GM19193 (cell line): Measurements from ENCODE around the gene RP2.

Experiments
- POLR2A ChIP-seq: IDR thresholded peaks from 4 replicates; pipeline ENCODE4 v1.6.1; 2011; ENCODE audit not compliant: insufficient read depth, insufficient read length; ENCODE audit errors: extremely low read depth

The RP2 gene

DNA sequence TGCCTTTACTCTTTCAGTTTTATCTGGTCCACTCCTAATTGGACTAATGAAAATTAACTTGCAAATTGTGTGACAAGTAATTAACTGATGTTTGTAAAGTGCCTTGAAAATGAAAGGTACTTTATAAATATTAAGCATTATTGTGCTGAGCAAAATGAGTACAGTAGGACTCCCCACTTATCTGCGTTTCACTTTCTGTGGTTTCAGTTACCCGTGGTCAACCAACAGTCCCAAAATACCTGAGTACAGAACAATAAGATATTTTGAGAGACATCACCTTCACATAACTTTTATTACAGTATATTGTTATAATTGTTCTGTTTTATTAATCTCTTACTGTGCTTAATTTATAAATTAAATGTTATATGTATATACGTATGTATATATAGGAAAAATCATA, 48.0 kb downstream of the RP2 start:
- TF ChIP-seq POLR2A: no peak

DNA sequence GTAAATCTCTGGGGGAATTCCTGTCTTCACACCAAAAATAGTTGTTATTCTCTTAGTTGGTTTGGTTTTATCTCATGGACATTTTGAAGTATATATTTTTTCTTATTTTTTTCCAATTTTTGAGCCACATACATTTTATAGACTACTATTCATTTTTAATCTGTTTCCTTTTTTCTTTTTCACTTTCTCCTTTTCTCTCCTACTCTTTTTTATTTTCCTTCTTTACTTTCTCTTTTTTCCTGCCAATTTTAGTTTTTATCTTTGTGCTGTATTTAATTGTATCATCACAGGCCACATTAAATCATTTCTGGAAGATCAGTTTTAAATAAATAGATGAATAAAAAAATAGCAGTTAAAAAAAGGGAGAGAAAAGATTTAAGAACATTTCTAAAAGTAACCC, 61.4 kb downstream of the RP2 start:
- TF ChIP-seq POLR2A: no peak

DNA sequence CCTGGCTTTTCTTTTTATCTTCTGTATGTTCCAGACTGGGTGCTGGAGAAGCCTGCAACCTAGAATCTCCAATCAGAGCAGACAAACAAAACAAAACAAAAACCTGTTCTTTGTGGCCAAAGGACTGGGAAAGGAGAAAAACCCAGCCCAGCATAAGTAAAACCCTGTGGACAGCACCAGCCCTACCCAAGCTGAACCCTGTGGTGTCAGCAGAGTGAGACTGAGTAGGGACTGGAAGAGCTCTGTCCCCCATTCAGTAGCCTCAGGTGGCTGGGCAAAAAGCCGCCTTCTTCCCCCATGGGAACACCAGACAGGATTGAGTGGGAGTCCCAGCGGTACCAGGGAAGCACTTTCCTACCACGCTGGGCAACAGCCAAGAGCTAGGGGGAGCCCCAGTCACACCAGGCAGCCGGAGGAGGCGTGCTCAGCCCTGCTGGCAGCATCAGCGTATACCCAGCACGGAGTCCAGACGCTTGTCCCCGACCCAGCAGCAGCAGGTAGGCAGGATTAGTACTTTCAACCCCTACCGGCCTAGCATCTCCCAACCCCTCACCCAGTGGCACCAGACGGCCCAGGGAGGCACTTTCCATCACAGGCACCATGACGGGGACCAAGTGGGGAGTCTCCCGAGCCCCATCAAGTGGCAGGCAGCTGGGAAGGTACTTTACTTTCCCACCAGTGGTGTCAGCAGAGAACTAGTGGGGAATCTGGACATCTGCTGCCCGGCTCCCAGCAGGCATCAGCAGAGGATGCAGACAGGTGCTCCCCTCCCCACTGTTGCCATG, 66.8 kb downstream of the RP2 start:
- TF ChIP-seq POLR2A: no peak

DNA sequence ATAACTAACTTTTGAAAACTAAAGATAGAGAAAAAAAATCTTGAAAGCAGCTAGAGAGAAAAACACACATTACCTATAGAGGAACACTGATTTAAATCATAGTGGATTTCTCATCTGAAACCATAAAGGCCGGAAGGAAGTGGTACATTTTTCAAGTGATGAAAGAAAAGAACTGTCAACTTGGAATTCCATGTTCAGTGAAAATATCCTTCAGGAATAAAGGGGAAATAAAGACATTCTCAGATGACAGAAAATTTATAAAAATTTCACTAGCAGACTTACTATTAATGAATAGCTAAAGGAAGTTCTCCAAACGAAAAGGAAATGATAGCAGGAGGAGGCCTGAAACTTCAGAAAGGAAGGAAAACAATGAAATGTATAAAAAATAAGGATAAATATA, 67.8 kb downstream of the RP2 start:
- no peak for TF ChIP-seq POLR2A

DNA sequence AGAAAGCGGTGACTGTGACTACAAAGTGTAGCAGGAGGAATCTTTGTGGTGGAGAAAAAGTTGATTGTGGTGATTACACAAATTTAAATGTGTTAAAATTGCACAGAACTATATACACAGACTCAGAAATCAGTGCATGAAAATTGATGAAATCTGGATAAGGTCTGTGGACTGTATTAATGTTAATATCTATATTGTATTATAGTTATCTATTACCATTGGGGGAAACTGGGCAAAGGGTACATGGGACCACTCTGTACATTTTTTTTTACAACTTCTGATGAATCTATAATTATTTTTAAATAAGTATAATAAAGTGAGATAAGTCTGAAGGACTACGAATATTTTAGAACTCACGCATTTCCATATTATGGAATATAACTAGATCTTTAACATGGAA, 73.6 kb downstream of the RP2 start:
- TF ChIP-seq POLR2A: no peak

DNA sequence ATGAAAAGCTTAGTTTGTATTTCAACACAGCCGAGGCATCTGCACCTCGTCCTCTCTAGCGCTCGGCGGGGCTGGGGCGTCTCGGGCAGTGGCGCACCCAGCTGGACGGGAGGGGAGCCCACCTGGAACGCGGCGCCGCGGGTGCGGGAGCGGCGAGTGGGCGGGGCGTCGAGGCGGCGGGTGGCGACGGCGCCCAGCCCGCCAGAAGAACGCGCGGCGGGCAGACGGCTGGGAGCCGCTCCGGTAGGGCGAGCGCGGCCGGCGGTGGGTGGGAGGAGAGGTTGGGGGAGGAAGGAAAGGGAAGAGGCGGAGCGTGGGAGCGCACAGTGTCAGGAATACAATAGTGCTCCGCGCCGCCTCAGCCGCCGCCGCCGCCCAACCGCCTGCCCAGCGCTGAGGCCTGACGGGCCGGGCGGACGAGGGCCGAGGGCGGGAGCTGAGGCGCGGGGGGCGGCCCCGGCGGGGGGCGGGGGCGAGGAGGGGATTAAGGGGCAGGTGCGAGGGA, 75.3 kb downstream of the RP2 start, which contains the start of gene JADE3:
Gene JADE3 (plus strand): TSS at position 324 of the 505 bp plus-strand sequence. CDS start 72,474 bp downstream, outside the sequence.
- TF ChIP-seq POLR2A: no peak

DNA sequence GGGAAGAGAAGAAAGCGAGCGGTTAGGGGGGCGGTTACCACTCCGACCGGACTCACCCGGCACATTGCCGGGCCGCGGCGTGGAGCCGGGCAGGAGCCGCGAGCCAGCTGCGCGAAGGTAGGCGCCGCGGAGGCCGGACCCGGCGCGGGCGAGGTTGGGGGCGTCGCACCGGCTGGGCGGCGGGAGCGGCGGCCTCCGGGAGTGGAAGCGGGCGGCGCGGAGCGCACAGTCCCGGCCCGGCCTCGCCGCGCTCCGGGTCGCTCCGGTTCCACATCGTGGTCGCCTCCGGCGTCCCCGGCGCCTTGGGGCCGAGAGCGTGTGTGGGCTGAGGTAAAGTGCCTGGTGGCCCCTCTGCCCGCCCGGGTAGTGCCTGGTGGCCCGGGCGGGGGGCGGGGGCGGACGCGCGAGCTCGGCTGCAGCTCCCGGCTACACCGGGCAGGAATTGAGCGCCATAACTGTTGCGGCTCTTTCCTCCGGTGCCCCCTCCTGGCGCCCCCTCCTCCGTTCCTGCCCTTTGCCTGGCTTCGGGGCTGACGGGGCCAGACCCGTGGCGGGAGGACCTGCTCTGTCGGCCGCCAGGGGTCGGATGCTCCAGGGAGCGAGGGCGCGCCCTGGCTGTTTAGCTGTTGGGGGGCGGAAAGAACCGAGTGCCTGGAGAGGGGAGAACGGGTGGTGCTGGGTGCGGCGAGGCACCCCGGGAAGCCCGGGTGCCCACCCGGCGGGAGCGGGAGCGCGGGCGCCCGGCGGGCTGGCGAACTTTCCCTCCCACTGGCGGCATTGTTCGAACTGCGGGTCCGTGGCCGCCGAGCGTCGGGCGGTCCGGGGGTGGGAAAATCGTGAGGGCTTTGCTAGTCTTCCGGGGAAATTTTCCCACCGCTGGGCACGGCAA, 76.0 kb downstream of the RP2 start:
- TF ChIP-seq POLR2A: no peak

DNA sequence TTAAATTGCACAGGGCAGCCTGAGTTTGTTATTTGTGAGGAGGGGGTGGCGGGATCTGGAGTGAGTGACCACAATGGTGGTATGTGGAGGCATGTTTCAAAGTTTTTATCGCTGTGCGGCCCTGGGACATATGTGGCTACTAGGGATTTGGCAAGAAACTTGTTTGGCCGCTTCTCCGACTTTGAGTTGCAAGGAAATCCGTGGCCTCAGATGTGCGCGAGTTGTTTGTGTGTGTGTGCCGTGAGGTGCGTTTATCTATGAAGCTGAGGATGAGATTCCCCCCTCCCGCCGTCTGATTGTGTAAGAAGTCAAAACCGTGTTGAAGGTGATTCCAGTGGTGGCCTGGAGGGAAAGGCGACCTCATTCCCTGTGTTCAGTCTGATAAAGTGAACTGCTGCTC, 76.8 kb downstream of the RP2 start:
- TF ChIP-seq POLR2A: no peak

DNA sequence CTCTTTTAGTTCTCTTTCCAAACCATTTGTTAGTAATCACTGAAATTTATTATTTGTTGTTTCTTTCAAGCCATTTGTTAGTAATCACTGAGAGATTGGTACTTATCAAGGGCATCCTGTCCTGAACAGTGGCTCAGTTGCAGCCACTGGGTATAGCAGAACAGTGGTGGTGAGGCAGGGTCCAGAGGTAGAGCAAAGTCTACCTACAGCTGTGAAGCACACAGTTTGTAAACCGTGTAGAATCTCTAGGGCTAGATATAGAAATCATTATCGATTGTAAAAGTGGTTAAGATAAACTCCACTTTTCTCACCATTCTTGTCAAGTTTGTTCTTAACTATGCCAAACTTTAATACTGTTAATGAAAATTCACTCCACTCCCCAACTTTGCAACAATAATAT, 79.4 kb downstream of the RP2 start:
- no peak for TF ChIP-seq POLR2A

DNA sequence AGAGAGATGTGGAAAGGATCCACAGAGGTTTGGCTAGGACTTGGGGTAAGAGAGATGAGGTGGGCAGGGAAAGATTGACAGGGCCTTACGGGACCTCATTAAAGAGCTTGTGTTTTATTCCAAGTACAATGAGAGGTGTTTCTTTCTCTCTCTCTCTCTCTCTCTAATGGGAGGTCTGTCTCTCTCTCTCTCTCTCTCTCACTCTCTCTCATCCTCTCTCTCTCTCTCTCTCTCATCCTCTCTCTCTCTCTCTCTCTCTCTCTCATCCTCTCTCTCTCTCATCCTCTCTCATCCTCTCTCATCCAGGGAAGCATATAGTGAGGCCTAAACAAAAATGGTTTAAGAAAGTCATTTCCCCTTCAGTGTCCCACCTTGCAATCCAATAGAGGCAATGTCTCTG, 80.8 kb downstream of the RP2 start:
- no peak for TF ChIP-seq POLR2A

DNA sequence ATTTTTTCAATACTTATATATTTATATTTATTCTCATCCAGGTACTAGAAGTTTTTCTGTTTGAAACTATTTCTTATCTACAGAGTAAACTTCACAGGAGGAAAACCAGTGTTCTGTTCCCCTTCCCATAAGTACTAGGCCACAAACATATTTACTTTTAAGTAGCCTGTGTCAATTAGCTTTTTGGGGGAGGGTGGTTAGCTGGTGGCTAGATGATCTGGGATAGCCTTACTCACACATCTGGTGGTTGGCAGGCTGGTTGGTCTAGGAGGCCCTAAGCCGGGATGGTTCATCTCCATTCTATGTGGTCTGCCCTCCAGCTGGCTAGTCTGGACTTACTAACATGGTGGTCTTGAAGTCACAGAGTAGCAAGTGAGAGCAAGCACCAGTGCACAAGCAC, 81.6 kb downstream of the RP2 start:
- TF ChIP-seq POLR2A: no peak

DNA sequence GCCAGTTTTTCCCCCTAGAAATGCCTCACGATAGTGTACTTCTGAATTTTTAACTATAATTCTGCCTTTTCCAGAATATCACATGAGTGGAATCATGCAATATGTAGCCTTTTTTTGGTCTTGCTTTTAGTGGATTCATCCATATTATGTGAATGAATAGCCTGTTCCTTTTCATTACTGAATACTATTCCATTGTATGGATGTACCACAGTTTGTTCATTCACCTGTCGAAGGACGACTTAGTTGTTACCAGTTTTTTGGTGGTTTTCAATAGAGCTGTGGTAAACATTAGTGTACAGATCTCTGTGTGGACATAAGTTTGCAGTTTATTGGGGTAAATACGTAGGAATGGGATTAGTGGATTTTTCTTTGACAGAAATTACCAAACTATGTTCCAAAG, 83.4 kb downstream of the RP2 start:
- no peak for TF ChIP-seq POLR2A

DNA sequence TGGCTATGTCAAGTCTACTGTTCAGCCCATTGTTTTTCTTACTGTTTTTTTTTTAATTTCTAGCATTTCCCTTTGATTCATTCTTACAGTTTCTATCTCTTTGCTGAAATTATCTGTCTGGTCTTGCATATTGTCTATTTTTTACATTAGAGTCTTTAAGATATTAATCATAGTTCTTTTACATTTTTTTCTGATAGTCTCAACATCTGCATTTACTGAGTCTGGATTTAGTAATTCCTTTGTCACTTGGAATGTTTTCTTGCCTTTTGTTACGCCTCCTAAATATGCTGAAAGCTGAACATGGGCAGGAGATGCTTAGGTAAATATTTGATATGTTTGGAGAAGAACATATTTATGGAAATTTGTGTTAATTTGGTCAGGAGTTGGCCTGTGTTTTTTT, 85.8 kb downstream of the RP2 start:
- TF ChIP-seq POLR2A: no peak

DNA sequence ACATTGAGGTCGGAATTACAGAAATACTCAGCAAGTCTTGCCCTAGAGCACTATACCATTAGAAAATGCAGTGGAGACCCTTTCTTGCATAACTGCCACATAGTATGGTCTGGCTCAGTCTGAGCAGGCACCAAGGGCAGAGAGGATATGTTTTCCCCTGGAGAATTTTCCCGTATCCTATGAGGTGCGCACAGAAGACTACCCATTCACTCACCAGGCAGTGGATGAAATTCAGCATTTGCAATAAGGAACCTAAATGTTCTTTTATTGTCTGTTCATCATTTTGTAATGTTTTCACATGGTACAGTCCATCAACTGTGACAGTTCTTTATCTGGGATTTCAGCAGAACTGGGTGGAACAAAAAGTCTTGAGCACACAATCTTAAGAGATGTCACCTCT, 90.9 kb downstream of the RP2 start:
- TF ChIP-seq POLR2A: no peak

DNA sequence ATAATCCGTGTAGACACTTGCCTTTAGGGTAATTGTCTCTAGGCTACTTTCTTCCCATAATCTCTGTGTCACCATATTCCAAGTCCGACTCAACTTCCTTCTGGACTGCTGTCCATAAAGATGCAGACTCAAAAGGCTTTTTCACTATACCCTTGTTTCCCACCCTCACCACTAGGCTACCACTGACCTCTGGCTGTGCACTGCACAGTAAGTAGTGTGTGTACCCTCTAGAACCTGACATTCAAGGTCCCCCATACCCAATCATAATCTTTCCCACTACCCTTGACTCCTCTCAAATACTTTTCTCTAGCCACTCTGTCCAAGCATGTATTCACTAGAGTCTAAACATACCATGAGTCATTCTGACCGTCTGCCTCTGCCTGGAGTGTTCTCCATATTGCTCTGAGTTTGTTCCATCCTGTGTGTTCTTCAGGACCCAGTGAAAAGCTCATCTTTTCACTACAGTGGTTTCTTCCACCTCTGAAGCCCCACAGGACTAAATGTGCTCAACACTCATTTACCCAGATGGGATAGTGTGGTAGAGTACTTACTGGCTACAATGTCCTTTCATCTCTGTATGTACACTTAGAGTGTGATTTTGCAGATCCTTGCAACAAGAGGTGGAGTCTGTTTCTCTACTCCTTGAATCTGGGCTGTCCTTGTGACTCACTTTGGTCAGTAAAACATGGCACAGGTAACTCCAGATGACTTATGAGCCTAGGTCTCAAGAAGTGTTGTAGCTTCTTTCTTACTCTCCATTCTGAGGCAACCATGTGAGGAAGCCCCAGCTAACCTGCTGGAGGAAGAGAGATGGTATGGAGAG, 92.8 kb downstream of the RP2 start:
- TF ChIP-seq POLR2A: no peak
